SK-N-SH (cell line): ENCODE data around the gene LRRC49. TPM values are rescaled to one million over a fixed set of nuclear protein-coding genes. Genes with fewer than 3 reads are reported as not detected.

ENCODE experiments used
- CTCF ChIA-PET: fragments of 300-600, 350-600 bp; formaldehyde crosslinking; extraction: SDS; loops from one replicate; lab custom pipeline; 2021; lab: Yijun Ruan, JAX
- POLR2A ChIA-PET: fragments of 350-600 bp; sonication (Branson Sonifier 250); formaldehyde crosslinking; extraction: SDS; loops from one replicate; lab custom pipeline; 2020; ENCODE audit warnings: antibody characterized with exemption, inconsistent platforms; lab: Yijun Ruan, JAX
- DNase-seq: peaks from one replicate; pipeline ENCODE4 v3.0.0; 2012
- H2AFZ ChIP-seq: fragments of 200-600 bp; sonication (generic); 2 replicates; pipeline ENCODE4 v1.8.1; 2016; ENCODE audit warnings: antibody characterized with exemption, mild to moderate bottlenecking, low read depth
- H3F3A ChIP-seq: fragments of 200-600 bp; sonication (generic); replicated peaks from 2 replicates; pipeline ENCODE3; 2016; ENCODE audit warnings: antibody characterized with exemption, mild to moderate bottlenecking; ENCODE audit not compliant: insufficient read depth
- H3K27ac ChIP-seq, 2 experiments: fragments of 200-500 bp in 1 of 2; fragments of 200-600 bp in 1 of 2; sonication (Bioruptor generic) in 1 of 2; sonication (generic), shearing (Covaris generic) in 1 of 2; 2 replicates each; pipeline versions ENCODE4 v1.5.1 to v1.6.1; 2014 to 2016; ENCODE audit warnings: low read depth in 2 of 2, inconsistent platforms in 1 of 2, low read length in 1 of 2, mild to moderate bottlenecking in 1 of 2, mixed read lengths in 1 of 2
- H3K27me3 ChIP-seq: fragments of 200-600 bp; sonication (generic), shearing (Covaris generic); 2 replicates; pipeline ENCODE4 v1.6.1; 2016; ENCODE audit warnings: mixed run types; ENCODE audit not compliant: insufficient read depth
- H3K36me3 ChIP-seq, 2 experiments: fragments of 200-500 bp in 1 of 2; fragments of 200-600 bp in 1 of 2; sonication (Bioruptor generic) in 1 of 2; sonication (generic) in 1 of 2; replicated peaks in 1 of 2; 2 replicates each; pipeline versions ENCODE3 to v1.5.1; 2014 to 2016; ENCODE audit warnings: low read length in 1 of 2, mild to moderate bottlenecking in 1 of 2; ENCODE audit not compliant: insufficient read depth in 2 of 2, control insufficient read depth in 1 of 2
- H3K4me1 ChIP-seq, 2 experiments: fragments of 200-500 bp in 1 of 2; fragments of 200-600 bp in 1 of 2; sonication (Bioruptor generic) in 1 of 2; sonication (generic), shearing (Covaris generic) in 1 of 2; 2 replicates each; pipeline versions ENCODE4 v1.5.1 to v1.6.1; 2014 to 2016; ENCODE audit warnings: low read depth in 1 of 2, low read length in 1 of 2, mixed run types in 1 of 2; ENCODE audit not compliant: insufficient read depth in 2 of 2, control insufficient read depth in 1 of 2
- H3K4me2 ChIP-seq: fragments of 200-600 bp; sonication (generic), shearing (Covaris generic); 2 replicates; pipeline ENCODE4 v1.6.1; 2017; ENCODE audit warnings: mixed run types
- H3K4me3 ChIP-seq, 2 experiments: fragments of 200-500 bp in 1 of 2; fragments of 200-600 bp in 1 of 2; sonication (Bioruptor generic) in 1 of 2; sonication (generic), shearing (Covaris generic) in 1 of 2; 2 replicates each; pipeline versions ENCODE4 v1.5.1 to v1.8.1; 2014 to 2016; ENCODE audit warnings: low read depth in 2 of 2, inconsistent platforms in 1 of 2, low read length in 1 of 2, mild to moderate bottlenecking in 1 of 2, mixed read lengths in 1 of 2, moderate library complexity in 1 of 2
- H3K79me2 ChIP-seq: fragments of 200-600 bp; sonication (generic); 2 replicates; pipeline ENCODE4 v1.8.1; 2017; ENCODE audit warnings: mild to moderate bottlenecking; ENCODE audit not compliant: insufficient read depth
- H3K9ac ChIP-seq: fragments of 200-600 bp; sonication (generic); 2 replicates; pipeline ENCODE4 v1.6.1; 2017; ENCODE audit warnings: mixed run types
- H3K9me2 ChIP-seq: fragments of 200-600 bp; sonication (generic); 2 replicates; pipeline ENCODE4 v1.6.1; 2017; ENCODE audit warnings: mixed run types
- H3K9me3 ChIP-seq: fragments of 200-600 bp; sonication (generic); 2 replicates; pipeline ENCODE4 v1.6.1; 2017; ENCODE audit warnings: mixed run types, mild to moderate bottlenecking, moderate library complexity
- H4K20me1 ChIP-seq: fragments of 200-600 bp; sonication (generic); 2 replicates; pipeline ENCODE4 v1.6.1; 2017; ENCODE audit warnings: mild to moderate bottlenecking, mixed run types; ENCODE audit not compliant: insufficient read depth
- ELF1 ChIP-seq: IDR thresholded peaks from 2 replicates; pipeline ENCODE4 v1.4.0; 2012
- EP300 ChIP-seq, 2 experiments: IDR thresholded peaks; 2 replicates each; pipeline versions ENCODE4 v1.4.0 to v1.6.1; 2012; ENCODE audit warnings: borderline replicate concordance in 1 of 2, low read depth in 1 of 2, low read length in 1 of 2
- FOSL2 ChIP-seq: IDR thresholded peaks from 2 replicates; pipeline ENCODE4 v1.4.0; 2012; ENCODE audit warnings: low read depth, mild to moderate bottlenecking, moderate library complexity, borderline replicate concordance
- GATA2 ChIP-seq: sonication (generic); formaldehyde crosslinking; IDR thresholded peaks from 2 replicates; pipeline ENCODE4 v1.5.0; 2020; ENCODE audit warnings: mild to moderate bottlenecking, missing genetic modification reagents
- JUND ChIP-seq: IDR thresholded peaks from 2 replicates; pipeline ENCODE4 v1.4.0; 2012
- MXI1 ChIP-seq: IDR thresholded peaks from 2 replicates; pipeline ENCODE4 v1.6.1; 2012; ENCODE audit warnings: mild to moderate bottlenecking, low read depth, low read length, improper control_type of control experiment
- POLR2AphosphoS5 ChIP-seq: IDR thresholded peaks from 2 replicates; pipeline ENCODE4 v1.6.1; 2012; ENCODE audit warnings: low read depth, low read length
- RAD21 ChIP-seq: IDR thresholded peaks from 2 replicates; pipeline ENCODE4 v1.6.1; 2012; ENCODE audit warnings: mild to moderate bottlenecking, low read length
- RCOR1 ChIP-seq: fragments of 150-350 bp; IDR thresholded peaks from 2 replicates; pipeline ENCODE4 v1.6.1; 2017; ENCODE audit warnings: antibody characterized with exemption, low read length
- RFX5 ChIP-seq: IDR thresholded peaks from 2 replicates; pipeline ENCODE4 v1.6.1; 2012; ENCODE audit warnings: mild to moderate bottlenecking, improper control_type of control experiment, low read length
- SMC3 ChIP-seq: IDR thresholded peaks from 2 replicates; pipeline ENCODE4 v1.6.1; 2012; ENCODE audit warnings: low read depth, low read length, improper control_type of control experiment
- TAF1 ChIP-seq: IDR thresholded peaks from 2 replicates; pipeline ENCODE4 v1.6.1; 2012; ENCODE audit warnings: low read depth, mild to moderate bottlenecking, low read length, moderate library complexity, borderline replicate concordance
- TEAD4 ChIP-seq: IDR thresholded peaks from 2 replicates; pipeline ENCODE4 v1.4.0; 2012; ENCODE audit warnings: mild to moderate bottlenecking, borderline replicate concordance; ENCODE audit not compliant: insufficient read depth
- YY1 ChIP-seq: IDR thresholded peaks from 2 replicates; pipeline ENCODE4 v1.4.0; 2012; ENCODE audit warnings: low read depth, mild to moderate bottlenecking
- WGBS: methylation state at CpG from one replicate; pipeline ENCODE4 v1.1.6; 2017; ENCODE audit warnings: low lambda C conversion rate; 5-methylcytosine and 5-hydroxymethylcytosine counted together
- polyA plus RNA-seq, 3 experiments: library from polyadenylated mRNA; depleted of rRNA; stranded (reverse); fragments of >200 nt; gene quantifications; 2 replicates each; pipeline ENCODE4 v1.2.3, GENCODE V29; 2012
- TF ChIP-seq, protein P1 (sequence below): IDR thresholded peaks from 2 replicates; pipeline ENCODE4 v1.4.0; 2012; ENCODE audit warnings: low read depth, borderline replicate concordance
- TF ChIP-seq, protein P2 (sequence below): IDR thresholded peaks from 2 replicates; pipeline ENCODE4 v1.4.0; 2012; ENCODE audit warnings: low read depth, borderline replicate concordance
- TF ChIP-seq, protein P3 (sequence below): IDR thresholded peaks from 2 replicates; pipeline ENCODE4; 2012
- TF ChIP-seq, protein P4 (sequence below): fragments of 150-350 bp; IDR thresholded peaks from 2 replicates; pipeline ENCODE4 v1.6.1; 2016; ENCODE audit warnings: mild to moderate bottlenecking, low read depth, low read length
- TF ChIP-seq, protein P5 (sequence below): IDR thresholded peaks from 2 replicates; pipeline ENCODE4 v1.4.0; 2012; ENCODE audit warnings: low read depth
- TF ChIP-seq, protein P6 (sequence below): IDR thresholded peaks from 2 replicates; pipeline ENCODE4 v1.6.1; 2012; ENCODE audit warnings: mild to moderate bottlenecking, low read depth, low read length, moderate library complexity

LRRC49 gene
- polyA plus RNA-seq, 1 of the 3 experiments (the other 2 are of a cell fraction), result 7.2 TPM

DNA sequence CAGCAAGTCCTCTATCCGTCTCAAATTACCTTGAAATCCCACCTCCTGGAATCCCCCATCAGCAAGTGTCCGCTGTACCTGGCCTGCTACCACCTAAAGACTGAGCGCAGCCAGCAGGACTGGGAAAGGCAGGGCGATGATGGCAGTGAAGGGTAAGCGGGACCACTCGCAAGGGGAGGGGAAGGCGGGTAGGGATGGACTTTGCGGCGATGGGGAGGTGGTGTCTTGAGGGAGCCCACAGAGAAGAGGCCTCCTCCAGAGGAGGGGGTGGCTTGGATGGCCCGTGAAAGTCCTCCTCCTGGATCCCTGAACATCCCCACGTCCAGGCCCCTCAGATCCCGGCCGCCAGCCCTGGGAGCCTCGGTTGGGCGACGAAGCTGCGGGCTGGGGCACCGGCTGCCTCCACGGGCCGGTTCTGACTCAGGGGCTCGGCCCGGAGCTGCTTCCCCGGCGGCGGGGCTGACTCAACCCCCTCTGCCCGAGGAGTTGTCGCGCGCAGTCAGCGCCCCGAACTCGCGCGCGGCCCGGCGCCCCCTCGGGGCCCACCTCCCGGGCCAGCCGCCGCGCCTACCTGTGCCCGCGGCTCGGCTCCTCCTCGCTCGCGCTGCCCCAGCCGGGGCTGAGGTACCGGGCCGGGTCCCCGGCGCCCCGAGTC is 39.2 kb upstream of the LRRC49 start:
- Histone ChIP-seq H3K27ac (peak overlapping the region; percentile 86 to 97), H3K79me2 (peaks cover 59% of the 10 kb centered on the region), H3K9ac (peak overlapping the region; percentile 94), H3K4me2 (peak overlapping the region; percentile 85), H3K4me3 (peak overlapping the region; percentile 81 to 86), H3K36me3 (peaks cover 20 to 33% of the 10 kb centered on the region in 2 experiments), H3F3A (peaks cover 51% of the 10 kb centered on the region), H3K9me3 (no peaks in the 10 kb centered on the region), H4K20me1 (peaks cover 12% of the 10 kb centered on the region; the same call in 1 of the 2 replicates), H3K4me1 (peaks cover 16 to 24% of the 10 kb centered on the region in 2 experiments), H3K9me2 (no peaks in the 10 kb centered on the region), H3K27me3 (no peaks in the 10 kb centered on the region), H2AFZ (no peak overlapping the region)
- peak; percentile 79 for DNase-seq
- 11% methylated on average over 10 of the region's 54 CpGs for WGBS
- no peak for TF ChIP-seq ELF1
- TF ChIP-seq RCOR1, result no peak
- TF ChIP-seq, protein P1, sequence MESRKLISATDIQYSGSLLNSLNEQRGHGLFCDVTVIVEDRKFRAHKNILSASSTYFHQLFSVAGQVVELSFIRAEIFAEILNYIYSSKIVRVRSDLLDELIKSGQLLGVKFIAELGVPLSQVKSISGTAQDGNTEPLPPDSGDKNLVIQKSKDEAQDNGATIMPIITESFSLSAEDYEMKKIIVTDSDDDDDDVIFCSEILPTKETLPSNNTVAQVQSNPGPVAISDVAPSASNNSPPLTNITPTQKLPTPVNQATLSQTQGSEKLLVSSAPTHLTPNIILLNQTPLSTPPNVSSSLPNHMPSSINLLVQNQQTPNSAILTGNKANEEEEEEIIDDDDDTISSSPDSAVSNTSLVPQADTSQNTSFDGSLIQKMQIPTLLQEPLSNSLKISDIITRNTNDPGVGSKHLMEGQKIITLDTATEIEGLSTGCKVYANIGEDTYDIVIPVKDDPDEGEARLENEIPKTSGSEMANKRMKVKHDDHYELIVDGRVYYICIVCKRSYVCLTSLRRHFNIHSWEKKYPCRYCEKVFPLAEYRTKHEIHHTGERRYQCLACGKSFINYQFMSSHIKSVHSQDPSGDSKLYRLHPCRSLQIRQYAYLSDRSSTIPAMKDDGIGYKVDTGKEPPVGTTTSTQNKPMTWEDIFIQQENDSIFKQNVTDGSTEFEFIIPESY, result no peak
- TF ChIP-seq SMC3, result no peak
- TF ChIP-seq, protein P2, sequence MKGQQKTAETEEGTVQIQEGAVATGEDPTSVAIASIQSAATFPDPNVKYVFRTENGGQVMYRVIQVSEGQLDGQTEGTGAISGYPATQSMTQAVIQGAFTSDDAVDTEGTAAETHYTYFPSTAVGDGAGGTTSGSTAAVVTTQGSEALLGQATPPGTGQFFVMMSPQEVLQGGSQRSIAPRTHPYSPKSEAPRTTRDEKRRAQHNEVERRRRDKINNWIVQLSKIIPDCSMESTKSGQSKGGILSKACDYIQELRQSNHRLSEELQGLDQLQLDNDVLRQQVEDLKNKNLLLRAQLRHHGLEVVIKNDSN, result no peak
- no peak for TF ChIP-seq RFX5
- TF ChIP-seq EP300 (IDR thresholded peaks at IDR 0.05; ENCODE audit: borderline replicate concordance in 1 of 2, low read depth in 1 of 2, low read length in 1 of 2), result no peak
- TF ChIP-seq TAF1, result no peak
- TF ChIP-seq, protein P3, sequence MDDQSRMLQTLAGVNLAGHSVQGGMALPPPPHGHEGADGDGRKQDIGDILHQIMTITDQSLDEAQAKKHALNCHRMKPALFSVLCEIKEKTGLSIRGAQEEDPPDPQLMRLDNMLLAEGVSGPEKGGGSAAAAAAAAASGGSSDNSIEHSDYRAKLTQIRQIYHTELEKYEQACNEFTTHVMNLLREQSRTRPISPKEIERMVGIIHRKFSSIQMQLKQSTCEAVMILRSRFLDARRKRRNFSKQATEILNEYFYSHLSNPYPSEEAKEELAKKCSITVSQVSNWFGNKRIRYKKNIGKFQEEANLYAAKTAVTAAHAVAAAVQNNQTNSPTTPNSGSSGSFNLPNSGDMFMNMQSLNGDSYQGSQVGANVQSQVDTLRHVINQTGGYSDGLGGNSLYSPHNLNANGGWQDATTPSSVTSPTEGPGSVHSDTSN, result no peak
- TF ChIP-seq GATA2, result no peak
- TF ChIP-seq, protein P4, sequence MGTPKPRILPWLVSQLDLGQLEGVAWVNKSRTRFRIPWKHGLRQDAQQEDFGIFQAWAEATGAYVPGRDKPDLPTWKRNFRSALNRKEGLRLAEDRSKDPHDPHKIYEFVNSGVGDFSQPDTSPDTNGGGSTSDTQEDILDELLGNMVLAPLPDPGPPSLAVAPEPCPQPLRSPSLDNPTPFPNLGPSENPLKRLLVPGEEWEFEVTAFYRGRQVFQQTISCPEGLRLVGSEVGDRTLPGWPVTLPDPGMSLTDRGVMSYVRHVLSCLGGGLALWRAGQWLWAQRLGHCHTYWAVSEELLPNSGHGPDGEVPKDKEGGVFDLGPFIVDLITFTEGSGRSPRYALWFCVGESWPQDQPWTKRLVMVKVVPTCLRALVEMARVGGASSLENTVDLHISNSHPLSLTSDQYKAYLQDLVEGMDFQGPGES, result no peak
- TF ChIP-seq, protein P5, sequence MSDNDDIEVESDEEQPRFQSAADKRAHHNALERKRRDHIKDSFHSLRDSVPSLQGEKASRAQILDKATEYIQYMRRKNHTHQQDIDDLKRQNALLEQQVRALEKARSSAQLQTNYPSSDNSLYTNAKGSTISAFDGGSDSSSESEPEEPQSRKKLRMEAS, result no peak
- no peak for TF ChIP-seq MXI1
- TF ChIP-seq FOSL2, result no peak
- TF ChIP-seq RAD21, result no peak
- no peak for TF ChIP-seq JUND
- TF ChIP-seq YY1, result no peak
- TF ChIP-seq, protein P6, sequence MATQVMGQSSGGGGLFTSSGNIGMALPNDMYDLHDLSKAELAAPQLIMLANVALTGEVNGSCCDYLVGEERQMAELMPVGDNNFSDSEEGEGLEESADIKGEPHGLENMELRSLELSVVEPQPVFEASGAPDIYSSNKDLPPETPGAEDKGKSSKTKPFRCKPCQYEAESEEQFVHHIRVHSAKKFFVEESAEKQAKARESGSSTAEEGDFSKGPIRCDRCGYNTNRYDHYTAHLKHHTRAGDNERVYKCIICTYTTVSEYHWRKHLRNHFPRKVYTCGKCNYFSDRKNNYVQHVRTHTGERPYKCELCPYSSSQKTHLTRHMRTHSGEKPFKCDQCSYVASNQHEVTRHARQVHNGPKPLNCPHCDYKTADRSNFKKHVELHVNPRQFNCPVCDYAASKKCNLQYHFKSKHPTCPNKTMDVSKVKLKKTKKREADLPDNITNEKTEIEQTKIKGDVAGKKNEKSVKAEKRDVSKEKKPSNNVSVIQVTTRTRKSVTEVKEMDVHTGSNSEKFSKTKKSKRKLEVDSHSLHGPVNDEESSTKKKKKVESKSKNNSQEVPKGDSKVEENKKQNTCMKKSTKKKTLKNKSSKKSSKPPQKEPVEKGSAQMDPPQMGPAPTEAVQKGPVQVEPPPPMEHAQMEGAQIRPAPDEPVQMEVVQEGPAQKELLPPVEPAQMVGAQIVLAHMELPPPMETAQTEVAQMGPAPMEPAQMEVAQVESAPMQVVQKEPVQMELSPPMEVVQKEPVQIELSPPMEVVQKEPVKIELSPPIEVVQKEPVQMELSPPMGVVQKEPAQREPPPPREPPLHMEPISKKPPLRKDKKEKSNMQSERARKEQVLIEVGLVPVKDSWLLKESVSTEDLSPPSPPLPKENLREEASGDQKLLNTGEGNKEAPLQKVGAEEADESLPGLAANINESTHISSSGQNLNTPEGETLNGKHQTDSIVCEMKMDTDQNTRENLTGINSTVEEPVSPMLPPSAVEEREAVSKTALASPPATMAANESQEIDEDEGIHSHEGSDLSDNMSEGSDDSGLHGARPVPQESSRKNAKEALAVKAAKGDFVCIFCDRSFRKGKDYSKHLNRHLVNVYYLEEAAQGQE, result no peak
- TF ChIP-seq POLR2AphosphoS5, result no peak
- TF ChIP-seq TEAD4, result no peak
- POLR2A ChIA-PET, result interaction anchor here (0.6 to 3.8 kb wide), 2 partner anchors 16 to 696 kb away, joined by 3 to 21 read pairs; no protein-coding TSS in a partner anchor
- CTCF ChIA-PET, result interaction anchor here (0.6 to 5.7 kb wide), 10 partner anchors 8 to 42 kb away, joined by 3 to 27 read pairs (median 4); no protein-coding TSS in a partner anchor
